HCT116 (cell line): Measurements from ENCODE around the gene SPRED3. TPM values are rescaled to one million over a fixed set of nuclear protein-coding genes. Genes with fewer than 3 reads are reported as not detected.
A peak's percentile ranks its signal among the peaks of the same experiment; 100 is the strongest.

ENCODE experiments used
- ATAC-seq: fragments of 200-7000 bp; cut with Tn5 transposase; 2 replicates; pipeline ENCODE4 v1.9.1; 2020; ENCODE audit warnings: mild to moderate bottlenecking, moderate library complexity
- BruUV-seq: library from RNA; stranded (reverse); fragments of 400-500 nt; replicated peaks from 2 replicates; lab custom pipeline; 2021; lab: Mats Ljungman, UMichigan
- CTCF ChIA-PET: fragments of 300-600 bp; sonication (Branson Sonifier 250); formaldehyde crosslinking; loops from one replicate; lab custom pipeline; 2021; ENCODE audit warnings: antibody characterized with exemption; lab: Charles Lee
- POLR2A ChIA-PET: fragments of 300-600, 350-600 bp; sonication (Branson Sonifier 250); formaldehyde crosslinking; loops from one replicate; lab custom pipeline; 2021; ENCODE audit warnings: antibody characterized with exemption; lab: Charles Lee
- RAD21 ChIA-PET, 2 experiments: fragments of 300-600 bp; sonication (Branson Sonifier 250); formaldehyde crosslinking; loops; one replicate each; lab custom pipeline; 2023; ENCODE audit warnings: low total read pairs in 2 of 2; ENCODE audit not compliant: uncharacterized antibody in 2 of 2, unreplicated experiment in 2 of 2, low non-redundant PET in 1 of 2; lab: Charles Lee
- DNase-seq: peaks from one replicate; pipeline ENCODE4 v3.0.0-alpha.2; 2010; ENCODE audit warnings: low read depth, low spot score
- H2AFZ ChIP-seq: fragments of 200-600 bp; shearing (Covaris generic), sonication (generic); 2 replicates; pipeline ENCODE4 v1.6.1; 2017; ENCODE audit warnings: low read depth, mixed run types, mixed read lengths, antibody characterized with exemption, low read length; ENCODE audit not compliant: poor library complexity, severe bottlenecking
- H3K27ac ChIP-seq: 2 replicates; pipeline ENCODE4 v1.5.1; 2012; ENCODE audit warnings: low read depth, low read length
- H3K27me3 ChIP-seq: fragments of 200-600 bp; sonication (generic); 2 replicates; pipeline ENCODE4 v1.6.1; 2016; ENCODE audit warnings: mixed run types, low read length, mixed read lengths; ENCODE audit not compliant: insufficient read depth
- H3K36me3 ChIP-seq, 2 experiments: fragments of 200-500 bp in 1 of 2; fragments of 200-600 bp in 1 of 2; sonication (Bioruptor generic) in 1 of 2; sonication (generic) in 1 of 2; 2 replicates each; pipeline versions ENCODE4 v1.5.1 to v1.6.1; 2014 to 2016; ENCODE audit warnings: low read length in 2 of 2, inconsistent platforms in 1 of 2, mixed read lengths in 1 of 2, mixed run types in 1 of 2; ENCODE audit not compliant: insufficient read depth in 2 of 2, control insufficient read depth in 1 of 2
- H3K4me1 ChIP-seq, 2 experiments: fragments of 200-600 bp in 1 of 2; sonication (generic) in 1 of 2; 2 replicates each; pipeline versions ENCODE4 v1.5.1 to v1.6.1; 2012 to 2017; ENCODE audit warnings: low read length in 2 of 2, inconsistent platforms in 1 of 2, mild to moderate bottlenecking in 1 of 2, mixed read lengths in 1 of 2, mixed run types in 1 of 2, moderate library complexity in 1 of 2; ENCODE audit not compliant: insufficient read depth in 2 of 2, control insufficient read depth in 1 of 2
- H3K4me2 ChIP-seq: fragments of 200-600 bp; sonication (generic); 2 replicates; pipeline ENCODE4 v1.6.1; 2017; ENCODE audit warnings: mixed run types, low read length, mixed read lengths
- H3K4me3 ChIP-seq, 2 experiments: fragments of 200-600 bp in 1 of 2; sonication (generic) in 1 of 2; replicated peaks in 1 of 2; 2 replicates each; pipeline ENCODE4 v1.5.1; 2011 to 2016; ENCODE audit warnings: low read length in 2 of 2, control low read depth in 1 of 2, low read depth in 1 of 2, mild to moderate bottlenecking in 1 of 2, mixed read lengths in 1 of 2, mixed run types in 1 of 2
- H3K79me2 ChIP-seq: fragments of 200-600 bp; sonication (generic); 2 replicates; pipeline ENCODE4 v1.6.1; 2017; ENCODE audit warnings: mild to moderate bottlenecking, mixed run types, low read length, moderate library complexity, mixed read lengths; ENCODE audit not compliant: insufficient read depth
- H3K9ac ChIP-seq: fragments of 200-600 bp; sonication (generic); 2 replicates; pipeline ENCODE4 v1.6.1; 2016; ENCODE audit warnings: low read length, mixed read lengths
- H3K9me2 ChIP-seq: fragments of 200-600 bp; sonication (generic), shearing (Covaris generic); 2 replicates; pipeline ENCODE4 v1.6.1; 2017; ENCODE audit warnings: mixed run types, mild to moderate bottlenecking, moderate library complexity; ENCODE audit not compliant: insufficient read depth
- H3K9me3 ChIP-seq, 2 experiments: fragments of 200-500 bp in 1 of 2; fragments of 200-600 bp in 1 of 2; sonication (Bioruptor generic) in 1 of 2; sonication (generic) in 1 of 2; 2 replicates each; pipeline ENCODE4 v1.6.1; 2014 to 2017; ENCODE audit warnings: low read length in 2 of 2, mixed read lengths in 2 of 2, inconsistent platforms in 1 of 2, low read depth in 1 of 2, mild to moderate bottlenecking in 1 of 2, mixed run types in 1 of 2, moderate library complexity in 1 of 2; ENCODE audit not compliant: control insufficient read depth in 1 of 2, insufficient read depth in 1 of 2
- H4K20me1 ChIP-seq: fragments of 200-600 bp; sonication (generic), shearing (Covaris generic); 2 replicates; pipeline ENCODE4 v1.6.1; 2017; ENCODE audit warnings: mixed run types, mild to moderate bottlenecking, moderate library complexity; ENCODE audit not compliant: insufficient read depth
- CBX3 ChIP-seq: IDR thresholded peaks from 2 replicates; pipeline ENCODE4 v1.6.1; 2012; ENCODE audit warnings: low read depth
- CEBPB ChIP-seq: IDR thresholded peaks from 2 replicates; pipeline ENCODE4 v1.6.1; 2012; ENCODE audit warnings: low read depth
- CTCF ChIP-seq, 3 experiments: fragments of 200-600 bp in 1 of 3; sonication (generic) in 1 of 3; IDR thresholded peaks in 2 of 3; conservative IDR thresholded peaks in 1 of 3; 2 replicates each; pipeline ENCODE4 v1.5.1; 2012 to 2017; ENCODE audit warnings: low read depth in 2 of 3, low read length in 2 of 3, antibody characterized with exemption in 1 of 3, borderline replicate concordance in 1 of 3, control low read depth in 1 of 3, mild to moderate bottlenecking in 1 of 3, mixed read lengths in 1 of 3, mixed run types in 1 of 3, moderate library complexity in 1 of 3; ENCODE audit not compliant: insufficient read depth in 1 of 3
- ELF1 ChIP-seq: IDR thresholded peaks from 2 replicates; pipeline ENCODE4 v1.6.1; 2012; ENCODE audit warnings: low read depth, borderline replicate concordance
- EZH2 ChIP-seq: fragments of 200-600 bp; sonication (generic); IDR thresholded peaks from 2 replicates; pipeline ENCODE4 v1.6.1; 2017; ENCODE audit warnings: antibody characterized with exemption, mixed run types
- EZH2phosphoT487 ChIP-seq: fragments of 200-600 bp; IDR thresholded peaks from 2 replicates; pipeline ENCODE4 v1.6.1; 2018; ENCODE audit warnings: antibody characterized with exemption, borderline replicate concordance
- RAD21 ChIP-seq: IDR thresholded peaks from 2 replicates; pipeline ENCODE4 v1.6.1; 2012; ENCODE audit warnings: low read depth, mild to moderate bottlenecking
- SRF ChIP-seq: IDR thresholded peaks from 2 replicates; pipeline ENCODE4 v1.6.1; 2012; ENCODE audit warnings: low read depth
- TCF7L2 ChIP-seq: IDR thresholded peaks from 2 replicates; pipeline ENCODE4 v1.7.0; 2011; ENCODE audit warnings: borderline replicate concordance, inconsistent platforms; ENCODE audit not compliant: insufficient read depth, insufficient read length; ENCODE audit errors: extremely low read depth
- YY1 ChIP-seq: IDR thresholded peaks from 2 replicates; pipeline ENCODE4 v1.6.1; 2011; ENCODE audit warnings: low read length, low read depth, moderate library complexity, mild to moderate bottlenecking; ENCODE audit not compliant: insufficient replicate concordance; ENCODE audit errors: extremely low read depth
- ZFX ChIP-seq: fragments of 450-650 bp; IDR thresholded peaks from 2 replicates; pipeline ENCODE4 v1.6.1; 2017
- intact Hi-C: fragments of 100-400 bp; cut with micrococcal nuclease; formaldehyde crosslinking; loops from 2 replicates; pipeline ENCODE4 v1.10.0; 2022
- total RNA-seq: library from RNA; stranded (reverse); gene quantifications from one replicate; pipeline ENCODE4 v1.2.1, GENCODE V29; 2021; ENCODE audit not compliant: unreplicated experiment
- TF ChIP-seq, protein P1 (sequence below): IDR thresholded peaks from 2 replicates; pipeline ENCODE4 v1.6.1; 2012
- TF ChIP-seq, protein P2 (sequence below): IDR thresholded peaks from 2 replicates; pipeline ENCODE4 v1.6.1; 2012

Gene SPRED3
- total RNA-seq, 1 experiment from 2014 or later, result 3.4 TPM

GRCh38 chr19:38383184-38383583 lies 5.3 kb upstream of the SPRED3 start:
- Histone ChIP-seq H3K9ac (no peak overlapping the region), H3K9me3 (no peaks in the 10 kb centered on the region), H3K27me3 (no peaks in the 10 kb centered on the region), H3K27ac (no peak overlapping the region), H3K4me3 (no peak overlapping the region), H3K4me2 (no peak overlapping the region), H4K20me1 (no peaks in the 10 kb centered on the region), H3K9me2 (no peaks in the 10 kb centered on the region), H3K36me3 (peaks cover 37 to 41% of the 10 kb centered on the region in 2 experiments; a peak in 3 of 4 replicates), H2AFZ (no peak overlapping the region), H3K4me1 (peaks cover 3 to 15% of the 10 kb centered on the region in 2 experiments), H3K79me2 (peaks cover 25% of the 10 kb centered on the region; the same call in 1 of the 2 replicates)
- BruUV-seq, result TSS peak; percentile 19
- no peak for DNase-seq
- TF ChIP-seq CTCF (IDR thresholded peaks at IDR 0.05 in 2 of 3, conservative IDR thresholded peaks at IDR 0.05 in 1 of 3; ENCODE audit: borderline replicate concordance in 1 of 3, insufficient read depth in 1 of 3, low read depth in 2 of 3, low read length in 2 of 3), result no peak
- no peak for TF ChIP-seq EZH2phosphoT487
- TF ChIP-seq, protein P1, sequence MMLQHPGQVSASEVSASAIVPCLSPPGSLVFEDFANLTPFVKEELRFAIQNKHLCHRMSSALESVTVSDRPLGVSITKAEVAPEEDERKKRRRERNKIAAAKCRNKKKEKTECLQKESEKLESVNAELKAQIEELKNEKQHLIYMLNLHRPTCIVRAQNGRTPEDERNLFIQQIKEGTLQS, result no peak
- no peak for TF ChIP-seq YY1
- TF ChIP-seq ELF1, result no peak
- TF ChIP-seq CBX3, result no peak
- TF ChIP-seq, protein P2, sequence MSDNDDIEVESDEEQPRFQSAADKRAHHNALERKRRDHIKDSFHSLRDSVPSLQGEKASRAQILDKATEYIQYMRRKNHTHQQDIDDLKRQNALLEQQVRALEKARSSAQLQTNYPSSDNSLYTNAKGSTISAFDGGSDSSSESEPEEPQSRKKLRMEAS, result no peak
- no peak for TF ChIP-seq CEBPB
- TF ChIP-seq ZFX, result no peak
- TF ChIP-seq RAD21, result no peak
- no peak for TF ChIP-seq EZH2
- TF ChIP-seq TCF7L2, result no peak
- TF ChIP-seq SRF, result no peak
- intact Hi-C loops, result no loop called here
- POLR2A ChIA-PET, result no interaction called here
- CTCF ChIA-PET, result no interaction called here
- RAD21 ChIA-PET, result no interaction called here
- ATAC-seq, result no peak
